Caco-2 (cell line): ENCODE data around the gene GPRASP1. TPM values are rescaled to one million over a fixed set of nuclear protein-coding genes. Genes with fewer than 3 reads are reported as not detected.
"Not testable (repeated sequence)": the region's sequence is repeated elsewhere in the genome, so short reads cannot be mapped to it uniquely, and the experiment has no call there.

Source experiments
- BruUV-seq: library from RNA; stranded (reverse); fragments of 400-500 nt; replicated peaks from 2 replicates; lab custom pipeline; 2021; lab: Mats Ljungman, UMichigan
- CTCF ChIA-PET: fragments of 300-600 bp; sonication (Branson Sonifier 250); formaldehyde crosslinking; loops from one replicate; lab custom pipeline; 2022; ENCODE audit warnings: antibody characterized with exemption; lab: Charles Lee
- POLR2A ChIA-PET: fragments of 300-600 bp; sonication (Branson Sonifier 250); formaldehyde crosslinking; loops from one replicate; lab custom pipeline; 2022; ENCODE audit warnings: antibody characterized with exemption; lab: Charles Lee
- DNase-seq, 2 experiments: peaks; one replicate each; pipeline versions ENCODE4 v3.0.0 to v3.0.0-alpha.2; 2020 to 2022
- H3K27me3 ChIP-seq: replicated peaks from 2 replicates; pipeline ENCODE4 v1.6.0; 2011; ENCODE audit warnings: low read length; ENCODE audit not compliant: control insufficient read depth, insufficient read depth
- H3K36me3 ChIP-seq: 2 replicates; pipeline ENCODE4 v1.5.1; 2011; ENCODE audit warnings: low read length; ENCODE audit not compliant: control insufficient read depth, insufficient read depth
- H3K4me1 ChIP-seq: fragments of 250-450 bp; sonication (Bioruptor Pico); 2 replicates; pipeline ENCODE4 v1.5.1; 2020; ENCODE audit warnings: mild to moderate bottlenecking
- H3K4me3 ChIP-seq: 2 replicates; pipeline ENCODE4 v1.5.1; 2011; ENCODE audit warnings: low read depth, mild to moderate bottlenecking, control low read depth, low read length
- H3K9me3 ChIP-seq: fragments of 250-450 bp; sonication (Bioruptor Pico); 2 replicates; pipeline ENCODE4 v1.5.1; 2020; ENCODE audit warnings: mild to moderate bottlenecking, moderate library complexity
- H3K27ac Mint-ChIP-seq: one replicate; pipeline ENCODE4 v1.8.0; 2022; ENCODE audit warnings: mixed read lengths; ENCODE audit not compliant: unreplicated experiment
- H3K27me3 Mint-ChIP-seq: one replicate; pipeline ENCODE4 v1.8.0; 2022; ENCODE audit warnings: mixed read lengths; ENCODE audit not compliant: insufficient read depth, unreplicated experiment
- H3K36me3 Mint-ChIP-seq: one replicate; pipeline ENCODE4 v1.8.0; 2022; ENCODE audit warnings: mild to moderate bottlenecking, mixed read lengths; ENCODE audit not compliant: insufficient read depth, unreplicated experiment
- H3K4me1 Mint-ChIP-seq: one replicate; pipeline ENCODE4 v1.8.0; 2022; ENCODE audit warnings: low read depth, mixed read lengths; ENCODE audit not compliant: unreplicated experiment
- H3K4me3 Mint-ChIP-seq: one replicate; pipeline ENCODE4 v1.8.0; 2022; ENCODE audit warnings: mild to moderate bottlenecking, moderate library complexity, mixed read lengths; ENCODE audit not compliant: unreplicated experiment
- H3K9me3 Mint-ChIP-seq: one replicate; pipeline ENCODE4 v1.8.0; 2022; ENCODE audit warnings: mixed read lengths; ENCODE audit not compliant: unreplicated experiment
- CTCF ChIP-seq, 2 experiments: fragments of 200-600 bp in 1 of 2; IDR thresholded peaks; 1 replicate in 1 of 2; 2 replicates in 1 of 2; pipeline versions ENCODE4 v1.5.1 to v1.8.0; 2011 to 2022; ENCODE audit warnings: antibody characterized with exemption in 1 of 2, control low read depth in 1 of 2, inconsistent platforms in 1 of 2, low read depth in 1 of 2, low read length in 1 of 2, mild to moderate bottlenecking in 1 of 2, moderate library complexity in 1 of 2; ENCODE audit not compliant: insufficient read depth in 1 of 2, severe bottlenecking in 1 of 2, unreplicated experiment in 1 of 2
- intact Hi-C: fragments of 100-400 bp; cut with micrococcal nuclease; formaldehyde crosslinking; loops from one replicate; pipeline ENCODE4 v1.10.0; 2022; ENCODE audit not compliant: unreplicated experiment
- total RNA-seq: library from RNA; stranded (reverse); gene quantifications from 2 replicates; pipeline ENCODE4 v1.2.3, GENCODE V29; 2022

Gene GPRASP1
- total RNA-seq, 1 experiment from 2014 or later = 1.2 TPM

GRCh38 chrX:102654696-102655095 lies 3.4 kb downstream of the GPRASP1 start:
- no peak overlapping the region for H3K27ac Mint-ChIP-seq
- no peak for TF ChIP-seq CTCF (IDR thresholded peaks at IDR 0.05; ENCODE audit: insufficient read depth in 1 of 2, low read depth in 1 of 2, low read length in 1 of 2, severe bottlenecking in 1 of 2, unreplicated experiment in 1 of 2)
- H3K9me3 Mint-ChIP-seq = no peaks in the 10 kb centered on the region
- POLR2A ChIA-PET = no interaction called here
- intact Hi-C loops = loop anchor here (5.0 kb wide), 1 partner anchor 58 kb away; the partner anchor contains the start of gene GPRASP2
- H3K4me3 ChIP-seq = no peak overlapping the region
- no peaks in the 10 kb centered on the region for H3K27me3 Mint-ChIP-seq
- H3K27me3 ChIP-seq = no peaks in the 10 kb centered on the region
- CTCF ChIA-PET = no interaction called here
- H3K4me1 ChIP-seq = no peaks in the 10 kb centered on the region
- DNase-seq = no peak
- no peaks in the 10 kb centered on the region for H3K4me1 Mint-ChIP-seq
- no peak overlapping the region for H3K4me3 Mint-ChIP-seq
- H3K9me3 ChIP-seq = no peaks in the 10 kb centered on the region
- H3K36me3 Mint-ChIP-seq = peaks cover 2% of the 10 kb centered on the region
- no TSS peak for BruUV-seq
- H3K36me3 ChIP-seq = no peaks in the 10 kb centered on the region

- Histone ChIP-seq H3K9me3 (no peaks in the 10 kb centered on the region), H3K27me3 (no peaks in the 10 kb centered on the region), H3K4me1 (no peaks in the 10 kb centered on the region), H3K36me3 (no peaks in the 10 kb centered on the region), H3K4me3 (no peak overlapping the region)
- CTCF ChIA-PET = interaction anchor here (0.6 to 1.2 kb wide), 2 partner anchors 57 to 177 kb away, joined by 3 to 4 read pairs; no protein-coding TSS in a partner anchor
- Mint-ChIP-seq H3K4me1 (no peaks in the 10 kb centered on the region), H3K36me3 (peaks cover 6% of the 10 kb centered on the region), H3K4me3 (peak overlapping the region; percentile 13), H3K27me3 (no peaks in the 10 kb centered on the region), H3K27ac (no peak overlapping the region), H3K9me3 (no peaks in the 10 kb centered on the region)
- TF ChIP-seq CTCF (IDR thresholded peaks at IDR 0.05; ENCODE audit: insufficient read depth in 1 of 2, low read depth in 1 of 2, low read length in 1 of 2, severe bottlenecking in 1 of 2, unreplicated experiment in 1 of 2) = no peak
- BruUV-seq = no TSS peak
- POLR2A ChIA-PET = interaction anchor here (0.6 kb wide), 1 partner anchor 242 kb away, joined by 3 read pairs; no protein-coding TSS in a partner anchor
- DNase-seq = no peak
- intact Hi-C loops = loop anchor here (2.0 to 5.0 kb wide), 2 partner anchors 54 to 110 kb away; partner anchors contain the start of gene GPRASP2
These were observed 7.3 kb downstream of the GPRASP1 start for GRCh38 chrX:102658556-102658955.

GRCh38 chrX:102659790-102660757 lies 8.8 kb downstream of the GPRASP1 start:
- no peaks in the 10 kb centered on the region for H3K9me3 Mint-ChIP-seq
- peak overlapping the region; percentile 86 for H3K4me3 Mint-ChIP-seq
- Histone ChIP-seq H3K4me3 (peak overlapping the region; percentile 49), H3K9me3 (no peaks in the 10 kb centered on the region), H3K27me3 (no peaks in the 10 kb centered on the region), H3K4me1 (no peaks in the 10 kb centered on the region), H3K36me3 (no peaks in the 10 kb centered on the region)
- CTCF ChIA-PET = no interaction called here
- intact Hi-C loops = loop anchor here (2.0 to 5.0 kb wide), 2 partner anchors 52 to 109 kb away; partner anchors contain the start of gene GPRASP2
- TF ChIP-seq CTCF (IDR thresholded peaks at IDR 0.05; ENCODE audit: insufficient read depth in 1 of 2, low read depth in 1 of 2, low read length in 1 of 2, severe bottlenecking in 1 of 2, unreplicated experiment in 1 of 2) = no peak
- POLR2A ChIA-PET = no interaction called here
- DNase-seq = peak; percentile 76 to 77
- H3K27me3 Mint-ChIP-seq = no peaks in the 10 kb centered on the region
- no TSS peak for BruUV-seq
- H3K27ac Mint-ChIP-seq = peak overlapping the region; percentile 72
- H3K4me1 Mint-ChIP-seq = no peaks in the 10 kb centered on the region
- H3K36me3 Mint-ChIP-seq = peaks cover 6% of the 10 kb centered on the region

GRCh38 chrX:102663820-102664219 lies 12.5 kb downstream of the GPRASP1 start:
- CTCF ChIA-PET, H3K27ac Mint-ChIP-seq, H3K27me3 ChIP-seq, H3K27me3 Mint-ChIP-seq, H3K9me3 Mint-ChIP-seq, BruUV-seq, H3K4me3 ChIP-seq, intact Hi-C loops, H3K4me3 Mint-ChIP-seq, H3K4me1 Mint-ChIP-seq, DNase-seq, H3K36me3 ChIP-seq, H3K4me1 ChIP-seq, H3K36me3 Mint-ChIP-seq, POLR2A ChIA-PET, H3K9me3 ChIP-seq: not testable (repeated sequence)
